GM23338 (cell line): ENCODE results near the gene WDR31. TPM values are rescaled to one million over a fixed set of nuclear protein-coding genes. Genes with fewer than 3 reads are reported as not detected.

ENCODE experiments used
- ATAC-seq: fragments of 200-7000 bp; cut with Tn5 transposase; 3 replicates; pipeline ENCODE4 v1.9.1; 2020
- DNase-seq: peaks from one replicate; pipeline ENCODE4 v3.0.0-alpha.2; 2015; ENCODE audit warnings: low spot score
- H2AFZ ChIP-seq: fragments of 200-600 bp; sonication (generic); 2 replicates; pipeline ENCODE4 v1.8.0; 2016; ENCODE audit warnings: antibody characterized with exemption, mild to moderate bottlenecking, moderate library complexity
- H3F3A ChIP-seq: fragments of 200-600 bp; sonication (generic); replicated peaks from 2 replicates; pipeline ENCODE4 v1.8.0; 2017; ENCODE audit warnings: antibody characterized with exemption, mixed run types, low read depth
- H3K27ac ChIP-seq: fragments of 200-600 bp; sonication (generic); 2 replicates; pipeline ENCODE4 v1.6.1; 2016; ENCODE audit warnings: low read depth
- H3K27me3 ChIP-seq: fragments of 200-600 bp; sonication (generic); 2 replicates; pipeline ENCODE4 v1.8.0; 2016; ENCODE audit warnings: mild to moderate bottlenecking, mixed run types, moderate library complexity; ENCODE audit not compliant: insufficient read depth
- H3K36me3 ChIP-seq: fragments of 200-600 bp; sonication (generic); 2 replicates; pipeline ENCODE4 v1.8.0; 2016; ENCODE audit warnings: mild to moderate bottlenecking; ENCODE audit not compliant: insufficient read depth
- H3K4me1 ChIP-seq: fragments of 200-600 bp; sonication (generic); 2 replicates; pipeline ENCODE4 v1.8.0; 2016; ENCODE audit warnings: mild to moderate bottlenecking, moderate library complexity; ENCODE audit not compliant: insufficient read depth
- H3K4me2 ChIP-seq: fragments of 200-600 bp; sonication (generic); 2 replicates; pipeline ENCODE4 v1.7.1; 2017; ENCODE audit warnings: mixed run types
- H3K4me3 ChIP-seq: fragments of 200-600 bp; sonication (generic); 2 replicates; pipeline ENCODE4 v1.6.1; 2016; ENCODE audit warnings: mixed run types
- H3K79me2 ChIP-seq: fragments of 200-600 bp; sonication (generic); replicated peaks from 2 replicates; pipeline ENCODE4 v1.8.0; 2017; ENCODE audit warnings: mild to moderate bottlenecking; ENCODE audit not compliant: insufficient read depth
- H3K9me2 ChIP-seq: fragments of 200-600 bp; sonication (generic); 2 replicates; pipeline ENCODE4 v1.8.0; 2017; ENCODE audit not compliant: insufficient read depth
- H4K20me1 ChIP-seq: fragments of 200-600 bp; sonication (generic); replicated peaks from 2 replicates; pipeline ENCODE4 v1.8.0; 2017; ENCODE audit warnings: mild to moderate bottlenecking; ENCODE audit not compliant: insufficient read depth
- H3K27ac Mint-ChIP-seq: 2 replicates; pipeline ENCODE4 v1.8.0; 2020; ENCODE audit warnings: inconsistent platforms, mild to moderate bottlenecking, moderate library complexity, mixed read lengths
- H3K27me3 Mint-ChIP-seq: 3 replicates; pipeline ENCODE4 v1.8.0; 2022; ENCODE audit warnings: low read depth, mild to moderate bottlenecking, moderate library complexity, mixed read lengths, inconsistent platforms; ENCODE audit not compliant: insufficient read depth, poor library complexity
- H3K36me3 Mint-ChIP-seq: 3 replicates; pipeline ENCODE4 v1.8.0; 2021; ENCODE audit warnings: low read depth, mild to moderate bottlenecking, inconsistent platforms, moderate library complexity, mixed read lengths
- H3K4me1 Mint-ChIP-seq: 3 replicates; pipeline ENCODE4 v1.8.0; 2020; ENCODE audit warnings: mild to moderate bottlenecking, inconsistent platforms, mixed read lengths
- H3K4me3 Mint-ChIP-seq: 3 replicates; pipeline ENCODE4 v1.8.0; 2021; ENCODE audit warnings: moderate library complexity, mild to moderate bottlenecking, inconsistent platforms, mixed read lengths
- H3K9me3 Mint-ChIP-seq: 3 replicates; pipeline ENCODE4 v1.8.0; 2020; ENCODE audit warnings: moderate library complexity, mild to moderate bottlenecking, inconsistent platforms, mixed read lengths
- CTCF ChIP-seq, 2 experiments: fragments of 200-600 bp in 1 of 2; sonication (generic) in 1 of 2; conservative IDR thresholded peaks; 2 replicates each; pipeline versions ENCODE4 v1.5.1 to v1.6.1; 2016 to 2017; ENCODE audit warnings: antibody characterized with exemption in 2 of 2, low read depth in 2 of 2, mild to moderate bottlenecking in 2 of 2, moderate library complexity in 1 of 2
- ETS1 ChIP-seq: IDR thresholded peaks from 2 replicates; pipeline ENCODE4 v1.6.1; 2016; ENCODE audit warnings: antibody characterized with exemption
- EZH2 ChIP-seq: fragments of 200-600 bp; sonication (generic); IDR thresholded peaks from one replicate; pipeline ENCODE4 v1.8.0; 2017; ENCODE audit warnings: antibody characterized with exemption, mild to moderate bottlenecking, low read depth; ENCODE audit not compliant: unreplicated experiment
- EZH2phosphoT487 ChIP-seq: fragments of 200-600 bp; sonication (generic); IDR thresholded peaks from one replicate; pipeline ENCODE4 v1.8.1; 2018; ENCODE audit warnings: antibody characterized with exemption; ENCODE audit not compliant: unreplicated experiment
- POLR2AphosphoS5 ChIP-seq: IDR thresholded peaks from 2 replicates; pipeline ENCODE4 v1.6.1; 2016; ENCODE audit warnings: antibody characterized with exemption, low read depth
- ZNF114 ChIP-seq: fragments of 250-450 bp; sonication (Bioruptor Pico); IDR thresholded peaks from 2 replicates; pipeline ENCODE4 v1.5.0; 2020; ENCODE audit warnings: mild to moderate bottlenecking, moderate library complexity
- ZNF331 ChIP-seq: fragments of 250-450 bp; sonication (Bioruptor Pico); IDR thresholded peaks from 2 replicates; pipeline ENCODE4 v1.5.0; 2020; ENCODE audit warnings: low read depth, mild to moderate bottlenecking, moderate library complexity
- ZNF462 ChIP-seq: fragments of 250-450 bp; sonication (Bioruptor Pico); IDR thresholded peaks from 2 replicates; pipeline ENCODE4 v1.5.0; 2020; ENCODE audit warnings: mild to moderate bottlenecking, moderate library complexity
- polyA plus RNA-seq: library from polyadenylated mRNA; unstranded; fragments of >200 nt; fragmentation: Nextera tagmentation; extraction: Ambion mirVana; gene quantifications from 2 replicates; pipeline ENCODE4 v1.2.1, GENCODE V29; 2016
- total RNA-seq: library from RNA; depleted of rRNA; stranded (reverse); fragments of >200 nt; shearing (Covaris generic); gene quantifications from 2 replicates; pipeline ENCODE4 v1.2.3, GENCODE V29; 2014

The WDR31 gene
- total and polyA plus RNA-seq, 2 experiments from 2014 or later = 0.13 to 0.63 TPM

- Mint-ChIP-seq H3K27ac (no peak overlapping the region), H3K4me3 (no peak overlapping the region), H3K9me3 (no peaks in the 10 kb centered on the region), H3K4me1 (no peaks in the 10 kb centered on the region), H3K36me3 (no peaks in the 10 kb centered on the region), H3K27me3 (peaks cover 3% of the 10 kb centered on the region)
- no peaks in the 10 kb centered on the region for H3K36me3 ChIP-seq
- no peak overlapping the region for H2AFZ ChIP-seq
- no peak for ATAC-seq
- H4K20me1 ChIP-seq = no peaks in the 10 kb centered on the region
- H3K79me2 ChIP-seq = no peaks in the 10 kb centered on the region
- H3F3A ChIP-seq = no peaks in the 10 kb centered on the region
- no peak for TF ChIP-seq CTCF (conservative IDR thresholded peaks at IDR 0.05; ENCODE audit: low read depth in 2 of 2)
- TF ChIP-seq EZH2phosphoT487 = no peak
- no peak for TF ChIP-seq EZH2
- no peak for TF ChIP-seq ZNF114 (CRISPR knock-in tag)
- TF ChIP-seq ETS1 = no peak
- TF ChIP-seq ZNF331 (CRISPR knock-in tag) = no peak
- no peak for TF ChIP-seq POLR2AphosphoS5
- no peak overlapping the region for H3K4me3 ChIP-seq
- no peak for DNase-seq
- H3K27me3 ChIP-seq = no peaks in the 10 kb centered on the region
- H3K27ac ChIP-seq = no peak overlapping the region
- H3K4me1 ChIP-seq = no peaks in the 10 kb centered on the region
- no peaks in the 10 kb centered on the region for H3K9me2 ChIP-seq
- H3K4me2 ChIP-seq = no peak overlapping the region
Observed at GRCh38 chr9:113322671-113323070, 17.4 kb downstream of the WDR31 start.

- DNase-seq (no peak), ATAC-seq (no peak)
- Mint-ChIP-seq H3K4me1 (no peaks in the 10 kb centered on the region), H3K9me3 (no peaks in the 10 kb centered on the region), H3K36me3 (no peaks in the 10 kb centered on the region), H3K27me3 (peaks cover 3% of the 10 kb centered on the region), H3K27ac (no peak overlapping the region), H3K4me3 (no peak overlapping the region)
- no peak overlapping the region for H3K27ac ChIP-seq
- H3K4me1 ChIP-seq = no peaks in the 10 kb centered on the region
- H2AFZ ChIP-seq = no peak overlapping the region
- no peak overlapping the region for H3K4me3 ChIP-seq
- no peaks in the 10 kb centered on the region for H3K79me2 ChIP-seq
- no peaks in the 10 kb centered on the region for H3F3A ChIP-seq
- no peaks in the 10 kb centered on the region for H3K36me3 ChIP-seq
- H3K4me2 ChIP-seq = no peak overlapping the region
- H4K20me1 ChIP-seq = no peaks in the 10 kb centered on the region
- no peaks in the 10 kb centered on the region for H3K9me2 ChIP-seq
- no peaks in the 10 kb centered on the region for H3K27me3 ChIP-seq
- TF ChIP-seq ZNF462 (CRISPR knock-in tag) (no peak), CTCF (conservative IDR thresholded peaks at IDR 0.05; ENCODE audit: low read depth in 2 of 2) (no peak), ZNF114 (CRISPR knock-in tag) (no peak), ZNF331 (CRISPR knock-in tag) (no peak)
Observed at GRCh38 chr9:113320051-113320450, 20.0 kb downstream of the WDR31 start.
